LNCaP clone FGC (cell line): ENCODE measurements around the gene HADHB.
A peak's percentile ranks its signal among the peaks of the same experiment; 100 is the strongest.
"Not testable (repeated sequence)": the region's sequence is repeated elsewhere in the genome, so short reads cannot be mapped to it uniquely, and the experiment has no call there.

Experiments used
- DNase-seq: peaks from one replicate; pipeline ENCODE4 v3.0.0-alpha.2; 2011; ENCODE audit warnings: low read depth
- H3K4me3 ChIP-seq: 2 replicates; pipeline ENCODE4 v1.5.1; 2011; ENCODE audit warnings: mild to moderate bottlenecking, low read depth, low read length, control low read depth
- CTCF ChIP-seq: IDR thresholded peaks from 2 replicates; pipeline ENCODE4 v1.5.1; 2012; ENCODE audit warnings: mild to moderate bottlenecking; ENCODE audit not compliant: control insufficient read depth, insufficient read depth; ENCODE audit errors: extremely low read depth

The HADHB gene

GRCh38 chr2:26324903-26325302, 80.2 kb downstream of the HADHB start:
- no peak for TF ChIP-seq CTCF
- no peak overlapping the region for H3K4me3 ChIP-seq
- DNase-seq: no peak

GRCh38 chr2:26325851-26326250, 81.1 kb downstream of the HADHB start:
- TF ChIP-seq CTCF: no peak
- H3K4me3 ChIP-seq: no peak overlapping the region
- no peak for DNase-seq

GRCh38 chr2:26326514-26326913, 81.8 kb downstream of the HADHB start:
- DNase-seq: no peak
- no peak for TF ChIP-seq CTCF
- H3K4me3 ChIP-seq: no peak overlapping the region

- H3K4me3 ChIP-seq: no peak overlapping the region
- DNase-seq: no peak
- no peak for TF ChIP-seq CTCF
Observed at GRCh38 chr2:26327291-26328272, 82.8 kb downstream of the HADHB start.

GRCh38 chr2:26329083-26329482, 84.3 kb downstream of the HADHB start:
- DNase-seq, H3K4me3 ChIP-seq: not testable (repeated sequence)

GRCh38 chr2:26330114-26330549, 85.4 kb downstream of the HADHB start:
- H3K4me3 ChIP-seq: no peak overlapping the region
- DNase-seq: peak; percentile 50
- TF ChIP-seq CTCF: peak; percentile 87

- no peak overlapping the region for H3K4me3 ChIP-seq
- TF ChIP-seq CTCF: no peak
- DNase-seq: no peak
Observed at GRCh38 chr2:26330604-26331003, 85.9 kb downstream of the HADHB start.

GRCh38 chr2:26331321-26331720, 86.6 kb downstream of the HADHB start:
- DNase-seq, H3K4me3 ChIP-seq: not testable (repeated sequence)
